ENCODE data around the gene HYAL4. TPM values are rescaled to one million over a fixed set of nuclear protein-coding genes. Genes with fewer than 3 reads are reported as not detected.
"Not testable (repeated sequence)": the region's sequence is repeated elsewhere in the genome, so short reads cannot be mapped to it uniquely, and the experiment has no call there.

The HYAL4 gene
- total RNA-seq, 1 donor from 2014 or later: 0.49 TPM

DNA sequence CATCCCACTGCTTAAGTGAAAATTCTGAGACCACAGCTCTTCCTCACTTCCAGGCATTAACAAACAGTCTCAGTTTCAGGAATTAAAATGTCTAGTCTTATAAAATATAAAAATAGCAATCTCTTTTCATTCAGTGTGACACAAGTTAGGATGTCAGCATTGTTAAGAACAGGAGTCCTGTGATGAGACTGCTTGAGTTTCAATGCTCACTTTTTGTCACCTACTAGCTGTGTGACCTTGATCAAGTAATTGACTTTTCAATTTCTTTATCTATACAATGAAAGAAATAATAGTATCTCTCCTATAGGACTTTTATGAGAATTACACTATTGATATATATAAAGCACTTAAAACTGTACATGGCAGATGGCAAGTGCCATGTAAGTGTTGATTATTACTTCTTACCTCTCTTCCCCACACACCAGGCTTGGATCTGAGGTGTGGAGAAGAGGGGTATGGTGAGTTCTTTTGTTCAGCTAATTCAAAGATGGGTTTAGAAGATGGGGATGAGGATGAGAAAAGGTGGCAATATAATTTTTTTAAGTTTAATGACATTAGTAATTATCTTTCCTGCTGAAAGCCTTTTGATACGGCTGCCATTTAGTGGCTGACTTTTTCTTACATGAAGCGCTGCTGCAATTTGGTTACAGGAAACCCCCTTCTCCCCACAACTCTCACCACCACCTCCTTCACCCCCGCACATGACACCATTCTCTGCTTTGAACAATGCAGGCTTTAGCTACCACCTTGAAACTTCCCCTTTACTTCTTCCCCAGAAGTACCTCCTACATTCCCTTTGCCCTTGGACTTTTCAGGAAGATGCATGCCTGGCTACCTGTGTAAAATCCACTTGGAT is 20.8 kb upstream of the HYAL4 start:
- H3K9me3 ChIP-seq: no peaks in the 10 kb centered on the region
- DNase-seq (ENCODE audit: extremely low spot score in 2 of 2): no peak
- TF ChIP-seq POLR2AphosphoS5 (IDR thresholded peaks at IDR 0.05; ENCODE audit: insufficient read depth in 1 of 2, low read depth in 1 of 2): no peak
- TF ChIP-seq POLR2A (IDR thresholded peaks at IDR 0.05): no peak
- TF ChIP-seq, protein P1, sequence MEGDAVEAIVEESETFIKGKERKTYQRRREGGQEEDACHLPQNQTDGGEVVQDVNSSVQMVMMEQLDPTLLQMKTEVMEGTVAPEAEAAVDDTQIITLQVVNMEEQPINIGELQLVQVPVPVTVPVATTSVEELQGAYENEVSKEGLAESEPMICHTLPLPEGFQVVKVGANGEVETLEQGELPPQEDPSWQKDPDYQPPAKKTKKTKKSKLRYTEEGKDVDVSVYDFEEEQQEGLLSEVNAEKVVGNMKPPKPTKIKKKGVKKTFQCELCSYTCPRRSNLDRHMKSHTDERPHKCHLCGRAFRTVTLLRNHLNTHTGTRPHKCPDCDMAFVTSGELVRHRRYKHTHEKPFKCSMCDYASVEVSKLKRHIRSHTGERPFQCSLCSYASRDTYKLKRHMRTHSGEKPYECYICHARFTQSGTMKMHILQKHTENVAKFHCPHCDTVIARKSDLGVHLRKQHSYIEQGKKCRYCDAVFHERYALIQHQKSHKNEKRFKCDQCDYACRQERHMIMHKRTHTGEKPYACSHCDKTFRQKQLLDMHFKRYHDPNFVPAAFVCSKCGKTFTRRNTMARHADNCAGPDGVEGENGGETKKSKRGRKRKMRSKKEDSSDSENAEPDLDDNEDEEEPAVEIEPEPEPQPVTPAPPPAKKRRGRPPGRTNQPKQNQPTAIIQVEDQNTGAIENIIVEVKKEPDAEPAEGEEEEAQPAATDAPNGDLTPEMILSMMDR (IDR thresholded peaks at IDR 0.05): no peak
- no peaks in the 10 kb centered on the region for H3K27me3 ChIP-seq
- no peaks in the 10 kb centered on the region for H3K4me1 ChIP-seq
- no peak overlapping the region for H3K27ac ChIP-seq
- H3K4me3 ChIP-seq: no peak overlapping the region
- intact Hi-C loops (cut with DNase I): no loop called here
- no peaks in the 10 kb centered on the region for H3K36me3 ChIP-seq

DNA sequence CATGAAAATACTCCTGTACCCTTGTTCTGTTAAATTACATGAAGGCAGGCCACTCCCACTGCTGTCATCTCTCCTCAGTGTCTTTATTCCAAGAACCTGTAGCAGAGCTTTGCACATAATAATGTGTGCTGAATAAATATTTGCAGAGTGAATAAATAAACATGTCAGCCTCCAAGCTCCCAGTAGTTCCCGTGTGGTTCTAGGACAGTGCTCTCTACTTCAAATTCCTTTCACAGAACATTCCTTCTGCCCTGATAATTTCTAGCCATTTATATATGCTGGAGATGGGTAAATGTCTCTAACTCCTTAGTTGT is 20.3 kb upstream of the HYAL4 start:
- Histone ChIP-seq H3K4me1 (no peaks in the 10 kb centered on the region), H3K4me3 (no peak overlapping the region), H3K27me3 (no peaks in the 10 kb centered on the region), H3K36me3 (no peaks in the 10 kb centered on the region), H3K9me3 (no peaks in the 10 kb centered on the region), H3K27ac (no peak overlapping the region)
- intact Hi-C loops (cut with DNase I): no loop called here
- TF ChIP-seq POLR2A (IDR thresholded peaks at IDR 0.05) (no peak), POLR2AphosphoS5 (IDR thresholded peaks at IDR 0.05; ENCODE audit: insufficient read depth in 1 of 2, low read depth in 1 of 2) (no peak)
- TF ChIP-seq, protein P1 (IDR thresholded peaks at IDR 0.05): no peak
- DNase-seq (ENCODE audit: extremely low spot score in 2 of 2): no peak

- no peaks in the 10 kb centered on the region for H3K9me3 ChIP-seq
- TF ChIP-seq POLR2AphosphoS5 (IDR thresholded peaks at IDR 0.05; ENCODE audit: insufficient read depth in 1 of 2, low read depth in 1 of 2) (no peak), POLR2A (IDR thresholded peaks at IDR 0.05) (no peak)
- TF ChIP-seq, protein P1 (IDR thresholded peaks at IDR 0.05): no peak
- no peaks in the 10 kb centered on the region for H3K36me3 ChIP-seq
- no peak for DNase-seq (ENCODE audit: extremely low spot score in 2 of 2)
- H3K27ac ChIP-seq: no peak overlapping the region
- no peaks in the 10 kb centered on the region for H3K4me1 ChIP-seq
- H3K27me3 ChIP-seq: no peaks in the 10 kb centered on the region
- H3K4me3 ChIP-seq: no peak overlapping the region
- intact Hi-C loops (cut with DNase I): no loop called here
Observed at GRCh38 chr7:123828805-123829204, 16.2 kb upstream of the HYAL4 start.

DNA sequence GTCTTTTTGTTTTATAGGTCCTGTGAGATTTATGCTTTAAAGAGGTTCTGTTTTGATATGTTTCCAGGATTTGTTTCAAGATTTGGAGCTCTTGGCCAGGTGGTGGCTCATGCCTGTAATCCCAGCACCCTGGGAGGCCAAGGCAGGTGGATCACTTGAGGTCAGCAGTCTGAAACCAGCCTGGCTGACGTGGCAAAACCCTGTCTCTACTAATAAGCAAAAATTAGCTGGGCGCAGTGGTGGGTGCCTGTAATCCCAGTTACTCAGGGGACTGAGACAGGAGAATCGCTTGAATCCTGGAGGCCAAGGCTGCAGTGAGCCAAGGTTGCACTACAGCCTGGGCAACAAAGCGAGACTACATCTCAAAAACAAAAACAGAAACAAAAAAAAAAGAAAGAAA is 8.3 kb upstream of the HYAL4 start:
- Histone ChIP-seq H3K36me3 (no peaks in the 10 kb centered on the region), H3K4me1 (no peaks in the 10 kb centered on the region), H3K4me3 (no peak overlapping the region), H3K27me3 (no peaks in the 10 kb centered on the region), H3K27ac (no peak overlapping the region), H3K9me3 (no peaks in the 10 kb centered on the region)
- no peak for DNase-seq (ENCODE audit: extremely low spot score in 2 of 2)
- intact Hi-C loops (cut with DNase I): no loop called here
- TF ChIP-seq, protein P1 (IDR thresholded peaks at IDR 0.05): no peak
- TF ChIP-seq POLR2AphosphoS5 (IDR thresholded peaks at IDR 0.05; ENCODE audit: insufficient read depth in 1 of 2, low read depth in 1 of 2) (no peak), POLR2A (IDR thresholded peaks at IDR 0.05) (no peak)

- DNase-seq (ENCODE audit: extremely low spot score in 2 of 2); H3K27ac ChIP-seq; H3K27me3 ChIP-seq; intact Hi-C loops (cut with DNase I); H3K4me1 ChIP-seq; H3K9me3 ChIP-seq; H3K4me3 ChIP-seq; H3K36me3 ChIP-seq: not testable (repeated sequence)
Observed at GRCh38 chr7:123839106-123839505, 5.9 kb upstream of the HYAL4 start.

- H3K36me3 ChIP-seq; H3K27ac ChIP-seq; H3K4me1 ChIP-seq; DNase-seq (ENCODE audit: extremely low spot score in 2 of 2); intact Hi-C loops (cut with DNase I); H3K27me3 ChIP-seq; H3K4me3 ChIP-seq; H3K9me3 ChIP-seq: not testable (repeated sequence)
Observed at GRCh38 chr7:123844142-123844541, 827 bp upstream of the HYAL4 start.

All from vagina (tissue), 2 donors.